Kidney epithelial cell (primary cell): ENCODE results near the gene SRMS. TPM values are rescaled to one million over a fixed set of nuclear protein-coding genes. Genes with fewer than 3 reads are reported as not detected.

ENCODE experiments used
- DNase-seq: peaks from one replicate; pipeline ENCODE4 v3.0.0-alpha.2; 2010; ENCODE audit warnings: low read depth
- H3K27me3 ChIP-seq: 2 replicates; pipeline ENCODE4 v1.6.0; 2011; ENCODE audit warnings: low read length; ENCODE audit not compliant: control insufficient read depth, insufficient read depth
- H3K36me3 ChIP-seq: 2 replicates; pipeline ENCODE4 v1.5.1; 2011; ENCODE audit warnings: low read length; ENCODE audit not compliant: control insufficient read depth, insufficient read depth
- H3K4me3 ChIP-seq: 2 replicates; pipeline ENCODE4 v1.5.1; 2011; ENCODE audit warnings: low read depth, mild to moderate bottlenecking, control low read depth, low read length
- CTCF ChIP-seq: IDR thresholded peaks from 2 replicates; pipeline ENCODE4 v1.5.1; 2011; ENCODE audit warnings: mild to moderate bottlenecking, moderate library complexity, low read length, control low read depth, inconsistent platforms; ENCODE audit not compliant: insufficient read depth, poor library complexity, severe bottlenecking
- total RNA-seq: library from RNA; depleted of rRNA; stranded (reverse); fragments of >200 nt; gene quantifications from 2 replicates; pipeline ENCODE4 v1.2.3, GENCODE V29; 2015

SRMS gene
- total RNA-seq, 1 donor from 2014 or later, result not detected

GRCh38 chr20:63549019-63549418, 1.5 kb upstream of the SRMS start:
- no peak for TF ChIP-seq CTCF
- DNase-seq, result no peak
- H3K27me3 ChIP-seq, result peaks cover 41% of the 10 kb centered on the region
- no peak overlapping the region for H3K4me3 ChIP-seq
- no peaks in the 10 kb centered on the region for H3K36me3 ChIP-seq

DNA sequence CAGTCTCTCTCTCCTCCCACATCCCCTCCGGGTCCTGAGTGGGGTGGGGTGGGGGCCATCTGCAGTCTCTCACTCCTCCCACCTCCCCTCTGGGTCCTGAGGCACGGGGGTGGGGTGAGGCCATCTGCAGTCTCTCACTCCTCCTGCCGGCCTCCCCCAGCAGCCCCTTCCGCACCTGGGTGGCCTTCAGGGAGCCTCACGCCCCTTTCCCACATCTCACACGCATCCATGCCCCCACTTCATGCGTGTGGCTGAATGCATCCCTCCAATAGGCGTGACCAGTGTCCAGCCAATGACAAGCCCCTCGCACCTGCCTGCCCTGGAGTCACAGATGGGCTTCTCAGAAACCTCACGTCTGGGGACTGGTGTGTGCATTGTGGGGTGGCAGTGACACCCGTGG, 993 bp upstream of the SRMS start:
- no peak for DNase-seq
- Histone ChIP-seq H3K4me3 (no peak overlapping the region), H3K27me3 (peaks cover 41% of the 10 kb centered on the region), H3K36me3 (no peaks in the 10 kb centered on the region)
- no peak for TF ChIP-seq CTCF

- H3K27me3 ChIP-seq, result peaks cover 41% of the 10 kb centered on the region
- no peak for DNase-seq
- no peaks in the 10 kb centered on the region for H3K36me3 ChIP-seq
- H3K4me3 ChIP-seq, result no peak overlapping the region
- no peak for TF ChIP-seq CTCF
Measured at GRCh38 chr20:63546956-63547724, 409 bp downstream of the SRMS start.

DNA sequence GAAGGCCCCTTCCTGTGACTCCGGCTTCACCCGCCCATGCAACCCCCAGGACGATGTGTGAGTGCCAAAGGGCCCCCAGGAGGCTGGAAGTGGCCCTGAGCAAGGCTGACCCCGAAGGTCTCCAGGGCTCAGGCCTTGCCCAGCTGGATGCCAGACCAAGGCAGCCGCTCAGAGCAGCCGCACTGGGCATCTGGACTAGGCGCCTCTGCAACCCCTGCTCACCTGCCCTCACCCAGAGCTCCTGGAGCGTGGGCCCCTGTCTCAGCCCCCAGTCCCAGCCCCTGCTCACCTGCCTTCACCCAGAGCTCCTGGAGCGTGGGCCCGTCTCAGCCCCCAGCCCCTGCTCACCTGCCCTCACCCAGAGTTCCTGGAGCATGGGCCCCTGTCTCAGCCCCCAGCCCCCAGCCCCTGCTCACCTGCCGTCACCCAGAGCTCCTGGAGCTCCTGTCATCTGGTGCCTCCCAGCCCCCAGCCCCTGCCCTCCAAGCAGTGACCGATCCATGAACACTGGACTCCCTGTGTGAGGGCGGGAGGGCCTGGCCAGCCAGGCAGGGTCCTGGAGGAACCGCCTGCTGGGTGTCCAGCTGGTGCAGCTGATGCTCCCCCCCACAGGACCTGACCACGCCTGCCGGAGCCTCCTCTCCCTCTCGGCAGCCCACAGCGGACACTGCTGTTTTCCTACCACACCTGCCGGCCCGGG, 1.1 kb downstream of the SRMS start:
- Histone ChIP-seq H3K4me3 (no peak overlapping the region), H3K27me3 (peaks cover 41% of the 10 kb centered on the region), H3K36me3 (no peaks in the 10 kb centered on the region)
- TF ChIP-seq CTCF, result no peak
- no peak for DNase-seq

DNA sequence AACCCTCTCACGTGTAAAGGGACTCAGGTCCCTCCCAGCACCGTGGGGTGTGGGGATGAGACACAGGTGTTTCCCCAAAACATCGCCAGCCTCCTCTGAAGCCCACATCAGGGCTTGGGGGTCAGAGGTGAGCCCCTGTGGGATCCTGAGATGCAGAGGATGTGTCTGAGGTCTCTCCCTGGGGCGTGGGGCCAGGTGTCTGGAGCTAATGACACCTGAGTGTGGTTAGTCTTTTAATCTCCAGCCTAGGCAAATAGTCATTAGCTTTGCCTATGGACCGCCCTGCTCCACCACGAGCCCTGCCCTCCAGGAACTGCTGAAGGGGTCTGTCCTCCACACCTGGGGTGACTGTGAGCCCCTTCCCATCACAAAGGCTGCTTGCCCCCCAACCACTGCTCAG, 1.7 kb downstream of the SRMS start:
- TF ChIP-seq CTCF, result no peak
- DNase-seq, result no peak
- H3K36me3 ChIP-seq, result no peaks in the 10 kb centered on the region
- no peak overlapping the region for H3K4me3 ChIP-seq
- peaks cover 39% of the 10 kb centered on the region for H3K27me3 ChIP-seq
